A549 (cell line): Measurements from ENCODE around the gene KIF2A. TPM values are rescaled to one million over a fixed set of nuclear protein-coding genes. Genes with fewer than 3 reads are reported as not detected.

Source experiments
- ATAC-seq, 2 experiments: fragments of 200-7000 bp in 1 of 2; fragments of >200 bp in 1 of 2; cut with Nextera tagmentation in 1 of 2; cut with Tn5 transposase in 1 of 2; 3 replicates each; pipeline versions ENCODE4 v1.8.0 to v1.9.1; 2018 to 2020; ENCODE audit warnings: mild to moderate bottlenecking in 1 of 2, moderate library complexity in 1 of 2
- CTCF ChIA-PET: fragments of 300-600 bp; sonication (Branson Sonifier 250); formaldehyde crosslinking; extraction: SDS; loops from one replicate; lab custom pipeline; 2021; ENCODE audit warnings: antibody characterized with exemption, inconsistent platforms; lab: Yijun Ruan, JAX
- POLR2A ChIA-PET: fragments of 350-600 bp; formaldehyde crosslinking; extraction: SDS; loops from one replicate; lab custom pipeline; 2021; ENCODE audit warnings: antibody characterized with exemption, inconsistent platforms; lab: Yijun Ruan, JAX
- DNase-seq, 2 experiments: peaks; one replicate each; pipeline versions ENCODE4 v3.0.0 to v3.0.0-alpha.2; 2011 to 2016; ENCODE audit warnings: low read depth in 1 of 2, low spot score in 1 of 2
- FAIRE-seq: peaks from 2 replicates; lab custom pipeline; 2011; peaks lifted over from hg19 to GRCh38; lab: Jason Lieb, UNC
- H3K27ac ChIP-seq, 2 experiments: fragments of >200 bp; sonication (Bioruptor Twin); formaldehyde crosslinking; 3 replicates each; pipeline ENCODE4 v1.5.1; 2016 to 2017
- H3K4me1 ChIP-seq: fragments of >200 bp; sonication (Bioruptor Twin); formaldehyde crosslinking; 3 replicates; pipeline ENCODE4 v1.6.1; 2016
- H3K4me2 ChIP-seq: fragments of >200 bp; sonication (Bioruptor Twin); formaldehyde crosslinking; 3 replicates; pipeline ENCODE4 v1.6.1; 2016
- H3K4me3 ChIP-seq: fragments of >200 bp; sonication (Bioruptor Twin); formaldehyde crosslinking; 3 replicates; pipeline ENCODE4 v1.5.1; 2016
- H3K9me3 ChIP-seq: fragments of >200 bp; sonication (Bioruptor Twin); formaldehyde crosslinking; 3 replicates; pipeline ENCODE4 v1.6.1; 2016
- EHF ChIP-seq: fragments of 250-450 bp; sonication (Bioruptor Pico); IDR thresholded peaks from 2 replicates; pipeline ENCODE4 v1.5.0; 2020; ENCODE audit warnings: mild to moderate bottlenecking
- EP300 ChIP-seq, 2 experiments: fragments of >200 bp; sonication (Bioruptor Twin); formaldehyde crosslinking; IDR thresholded peaks; 2 replicates in 1 of 2; 3 replicates in 1 of 2; pipeline ENCODE4 v1.6.1; 2016 to 2017
- HDAC2 ChIP-seq: fragments of 200-600 bp; sonication (generic); IDR thresholded peaks from 2 replicates; pipeline ENCODE4 v1.6.1; 2016
- MAFK ChIP-seq: fragments of 450-650 bp; IDR thresholded peaks from 2 replicates; pipeline ENCODE4 v1.6.1; 2014; ENCODE audit not compliant: partially characterized antibody
- NPAS2 ChIP-seq: fragments of 250-450 bp; sonication (Bioruptor Pico); IDR thresholded peaks from 2 replicates; pipeline ENCODE4 v1.8.0; 2022; ENCODE audit warnings: mild to moderate bottlenecking, moderate library complexity, borderline replicate concordance
- POLR2A ChIP-seq: IDR thresholded peaks from 2 replicates; pipeline ENCODE4 v1.6.1; 2012; ENCODE audit warnings: mild to moderate bottlenecking, low read length
- POLR2AphosphoS2 ChIP-seq: conservative IDR thresholded peaks from 2 replicates; pipeline ENCODE4 v1.6.1; 2012; ENCODE audit warnings: low read length, improper control_type of control experiment, inconsistent platforms
- SREBF2 ChIP-seq: fragments of 450-650 bp; IDR thresholded peaks from 2 replicates; pipeline ENCODE4 v1.6.1; 2014; ENCODE audit warnings: mild to moderate bottlenecking, moderate library complexity
- TFCP2L1 ChIP-seq: fragments of 250-450 bp; sonication (Bioruptor Pico); IDR thresholded peaks from 2 replicates; pipeline ENCODE4 v1.5.0; 2021; ENCODE audit warnings: mild to moderate bottlenecking
- TP53 ChIP-seq: fragments of 250-450 bp; sonication (Bioruptor Pico); IDR thresholded peaks from 2 replicates; pipeline ENCODE4 v1.5.0; 2021; ENCODE audit warnings: mild to moderate bottlenecking, moderate library complexity
- WGBS: methylation state at CpG from one replicate; pipeline ENCODE4 v1.1.6; 2017; ENCODE audit errors: missing lambda C conversion rate; 5-methylcytosine and 5-hydroxymethylcytosine counted together
- polyA plus RNA-seq, 4 experiments: library from polyadenylated mRNA; depleted of rRNA in 3 of 4; stranded (reverse); fragments of >200 nt; fragmentation: RNase III in 1 of 4; extraction: RNeasy Plus Mini Kit Qiagen cat#74134 plus additional on column Dnase treatment in 1 of 4; gene quantifications; 2 replicates in 3 of 4; 3 replicates in 1 of 4; pipeline ENCODE4 v1.2.3, GENCODE V29; 2011 to 2017
- TF ChIP-seq, protein P1 (sequence below): fragments of >200 bp; sonication (Bioruptor Twin); formaldehyde crosslinking; IDR thresholded peaks from 2 replicates; pipeline ENCODE4 v1.6.1; 2016
- TF ChIP-seq, protein P2 (sequence below): fragments of 150-350 bp; IDR thresholded peaks from 2 replicates; pipeline ENCODE4 v1.6.1; 2014; ENCODE audit warnings: low read depth, mild to moderate bottlenecking, low read length
- TF ChIP-seq, protein P3 (sequence below): IDR thresholded peaks from 2 replicates; pipeline ENCODE4 v1.6.1; 2012; ENCODE audit warnings: low read depth, borderline replicate concordance
- TF ChIP-seq, protein P4 (sequence below): IDR thresholded peaks from 2 replicates; pipeline ENCODE4 v1.6.1; 2012
- TF ChIP-seq, protein P5 (sequence below): fragments of 250-450 bp; sonication (Bioruptor Pico); IDR thresholded peaks from 2 replicates; pipeline ENCODE4 v1.5.0; 2020; ENCODE audit warnings: low read depth, mild to moderate bottlenecking, moderate library complexity
- TF ChIP-seq, protein P6 (sequence below): fragments of >200 bp; sonication (Bioruptor Twin); formaldehyde crosslinking; IDR thresholded peaks from 3 replicates; pipeline ENCODE4 v1.5.1; 2016

KIF2A gene
- polyA plus RNA-seq, 2 of the 4 experiments (the other 2 are of a cell fraction): 44.5 to 68.9 TPM

DNA sequence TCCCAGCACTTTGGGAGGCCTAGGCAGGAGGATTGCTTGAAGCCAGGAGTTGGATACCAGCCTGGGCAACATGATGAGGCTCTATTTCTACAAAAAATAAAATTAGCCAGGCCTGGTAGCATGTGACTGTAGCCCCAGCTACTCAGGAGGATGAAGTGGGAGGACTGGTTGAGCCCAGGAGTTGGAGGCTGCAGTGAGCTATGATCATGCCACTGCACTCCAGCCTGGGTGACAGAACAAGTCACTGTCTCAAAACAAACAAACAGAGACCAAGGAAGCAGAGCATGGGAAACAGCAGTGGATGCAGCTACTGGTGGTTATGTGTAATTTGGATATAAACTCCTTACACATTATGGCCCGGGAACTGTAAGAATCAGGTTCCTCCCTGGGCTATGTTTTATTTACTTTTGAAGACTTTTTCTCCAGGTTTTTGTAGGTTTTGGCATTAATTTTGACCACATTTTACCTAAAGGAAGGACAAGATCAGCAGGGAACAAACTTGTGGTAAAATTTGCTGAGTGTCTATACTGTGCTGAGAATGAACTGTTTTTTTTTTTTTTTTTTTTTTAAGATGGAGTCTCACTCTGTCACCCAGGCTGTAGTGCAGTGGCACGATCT, 8.3 kb downstream of the KIF2A start:
- POLR2A ChIA-PET: interaction anchor here (1.5 kb wide), 1 partner anchor 9 kb away, joined by 3 read pairs; the partner anchor contains the start of gene KIF2A
- DNase-seq: no peak

DNA sequence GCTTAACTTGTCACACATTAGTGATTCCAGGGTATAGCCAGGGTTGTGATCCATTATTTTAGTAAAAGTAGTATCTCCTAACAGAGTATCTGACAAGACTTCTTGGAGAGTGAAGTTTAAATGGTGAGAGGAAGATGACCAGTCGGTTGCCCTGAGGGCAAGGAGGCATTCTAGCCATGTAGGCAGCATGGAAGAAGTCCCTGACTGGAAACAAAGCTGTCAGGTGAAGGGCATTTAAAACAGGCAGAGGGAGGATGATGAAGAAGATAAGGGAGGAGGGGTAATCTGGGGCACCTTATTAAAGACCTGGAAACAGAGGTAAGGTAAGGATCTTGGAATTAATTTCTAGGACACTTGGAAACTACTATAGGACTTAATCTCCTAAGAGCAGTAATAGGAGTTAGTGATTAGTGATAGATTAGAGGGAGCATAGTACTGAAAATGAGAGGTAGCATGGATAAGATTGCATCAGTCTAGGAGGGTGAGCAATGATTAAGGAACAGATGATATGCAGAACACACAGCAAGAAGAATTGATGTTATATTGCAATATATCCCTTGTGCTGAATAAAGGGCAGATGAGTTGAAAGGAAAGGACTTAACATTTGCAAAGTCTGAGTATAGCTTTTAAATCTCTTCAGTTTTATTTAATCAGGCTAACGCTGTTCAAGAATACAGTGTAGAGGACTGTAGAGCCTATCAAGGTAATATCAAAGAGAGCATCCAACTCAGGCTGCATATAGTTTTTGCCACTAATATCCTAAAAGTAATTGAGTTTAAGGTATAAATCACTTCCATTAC, 9.6 kb downstream of the KIF2A start:
- no peak; a peak in 1 of 6 replicates for ATAC-seq
- TF ChIP-seq, protein P1, sequence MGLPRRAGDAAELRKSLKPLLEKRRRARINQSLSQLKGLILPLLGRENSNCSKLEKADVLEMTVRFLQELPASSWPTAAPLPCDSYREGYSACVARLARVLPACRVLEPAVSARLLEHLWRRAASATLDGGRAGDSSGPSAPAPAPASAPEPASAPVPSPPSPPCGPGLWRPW: no peak
- TF ChIP-seq, protein P2, sequence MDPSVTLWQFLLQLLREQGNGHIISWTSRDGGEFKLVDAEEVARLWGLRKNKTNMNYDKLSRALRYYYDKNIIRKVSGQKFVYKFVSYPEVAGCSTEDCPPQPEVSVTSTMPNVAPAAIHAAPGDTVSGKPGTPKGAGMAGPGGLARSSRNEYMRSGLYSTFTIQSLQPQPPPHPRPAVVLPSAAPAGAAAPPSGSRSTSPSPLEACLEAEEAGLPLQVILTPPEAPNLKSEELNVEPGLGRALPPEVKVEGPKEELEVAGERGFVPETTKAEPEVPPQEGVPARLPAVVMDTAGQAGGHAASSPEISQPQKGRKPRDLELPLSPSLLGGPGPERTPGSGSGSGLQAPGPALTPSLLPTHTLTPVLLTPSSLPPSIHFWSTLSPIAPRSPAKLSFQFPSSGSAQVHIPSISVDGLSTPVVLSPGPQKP: no peak
- Histone ChIP-seq H3K4me2 (peak overlapping the region; percentile 10; the same call in 1 of the 3 replicates), H3K9me3 (no peaks in the 10 kb centered on the region), H3K27ac (0 out of 6 replicates have a peak overlapping the region, but pooled peaks of 1 of the 2 experiments have one; percentile 42), H3K4me1 (peaks cover 41% of the 10 kb centered on the region; the same call in 2 of the 3 replicates), H3K4me3 (no peak overlapping the region)
- no peak for FAIRE-seq
- DNase-seq: no peak
- ChIA-PET CTCF (no interaction called here), POLR2A (interaction anchor here (1.5 kb wide), 1 partner anchor 10 kb away, joined by 3 read pairs; the partner anchor contains the start of gene KIF2A)
- 75% methylated on average over 2 of the region's 2 CpGs for WGBS

More for the DNA sequence above, 8.3 kb downstream of the KIF2A start:
- ATAC-seq: no peak; a peak in 1 of 6 replicates
- no peak for FAIRE-seq
- 84% methylated on average over 2 of the region's 2 CpGs for WGBS
- Histone ChIP-seq H3K4me1 (peaks cover 41% of the 10 kb centered on the region; the same call in 2 of the 3 replicates), H3K4me3 (no peak overlapping the region), H3K9me3 (no peaks in the 10 kb centered on the region), H3K27ac (no peak overlapping the region)
- TF ChIP-seq TP53 (CRISPR knock-in tag) (no peak), POLR2A (no peak), MAFK (no peak), EHF (CRISPR knock-in tag) (no peak), NPAS2 (CRISPR knock-in tag) (no peak), EP300 (IDR thresholded peaks at IDR 0.05) (no peak), SREBF2 (no peak), HDAC2 (no peak), POLR2AphosphoS2 (no peak), TFCP2L1 (no peak)
- TF ChIP-seq, protein P3, sequence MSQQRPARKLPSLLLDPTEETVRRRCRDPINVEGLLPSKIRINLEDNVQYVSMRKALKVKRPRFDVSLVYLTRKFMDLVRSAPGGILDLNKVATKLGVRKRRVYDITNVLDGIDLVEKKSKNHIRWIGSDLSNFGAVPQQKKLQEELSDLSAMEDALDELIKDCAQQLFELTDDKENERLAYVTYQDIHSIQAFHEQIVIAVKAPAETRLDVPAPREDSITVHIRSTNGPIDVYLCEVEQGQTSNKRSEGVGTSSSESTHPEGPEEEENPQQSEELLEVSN: no peak
- TF ChIP-seq, protein P4, sequence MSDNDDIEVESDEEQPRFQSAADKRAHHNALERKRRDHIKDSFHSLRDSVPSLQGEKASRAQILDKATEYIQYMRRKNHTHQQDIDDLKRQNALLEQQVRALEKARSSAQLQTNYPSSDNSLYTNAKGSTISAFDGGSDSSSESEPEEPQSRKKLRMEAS: no peak
- TF ChIP-seq, protein P5, sequence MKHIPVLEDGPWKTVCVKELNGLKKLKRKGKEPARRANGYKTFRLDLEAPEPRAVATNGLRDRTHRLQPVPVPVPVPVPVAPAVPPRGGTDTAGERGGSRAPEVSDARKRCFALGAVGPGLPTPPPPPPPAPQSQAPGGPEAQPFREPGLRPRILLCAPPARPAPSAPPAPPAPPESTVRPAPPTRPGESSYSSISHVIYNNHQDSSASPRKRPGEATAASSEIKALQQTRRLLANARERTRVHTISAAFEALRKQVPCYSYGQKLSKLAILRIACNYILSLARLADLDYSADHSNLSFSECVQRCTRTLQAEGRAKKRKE (CRISPR knock-in tag): no peak
- TF ChIP-seq, protein P6, sequence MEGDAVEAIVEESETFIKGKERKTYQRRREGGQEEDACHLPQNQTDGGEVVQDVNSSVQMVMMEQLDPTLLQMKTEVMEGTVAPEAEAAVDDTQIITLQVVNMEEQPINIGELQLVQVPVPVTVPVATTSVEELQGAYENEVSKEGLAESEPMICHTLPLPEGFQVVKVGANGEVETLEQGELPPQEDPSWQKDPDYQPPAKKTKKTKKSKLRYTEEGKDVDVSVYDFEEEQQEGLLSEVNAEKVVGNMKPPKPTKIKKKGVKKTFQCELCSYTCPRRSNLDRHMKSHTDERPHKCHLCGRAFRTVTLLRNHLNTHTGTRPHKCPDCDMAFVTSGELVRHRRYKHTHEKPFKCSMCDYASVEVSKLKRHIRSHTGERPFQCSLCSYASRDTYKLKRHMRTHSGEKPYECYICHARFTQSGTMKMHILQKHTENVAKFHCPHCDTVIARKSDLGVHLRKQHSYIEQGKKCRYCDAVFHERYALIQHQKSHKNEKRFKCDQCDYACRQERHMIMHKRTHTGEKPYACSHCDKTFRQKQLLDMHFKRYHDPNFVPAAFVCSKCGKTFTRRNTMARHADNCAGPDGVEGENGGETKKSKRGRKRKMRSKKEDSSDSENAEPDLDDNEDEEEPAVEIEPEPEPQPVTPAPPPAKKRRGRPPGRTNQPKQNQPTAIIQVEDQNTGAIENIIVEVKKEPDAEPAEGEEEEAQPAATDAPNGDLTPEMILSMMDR: no peak
- TF ChIP-seq, protein P2: no peak
- TF ChIP-seq, all 56 proteins: peak for 0
- H3K4me2 ChIP-seq: no peak overlapping the region
- CTCF ChIA-PET: no interaction called here
